KMS-11 (cell line): ENCODE results near the gene BEGAIN.

ENCODE experiments used
- H2AFZ ChIP-seq: fragments of 200-600 bp; sonication (generic); 2 replicates; pipeline ENCODE4 v1.6.1; 2016; ENCODE audit warnings: antibody characterized with exemption, mixed run types, low read depth
- H3K27ac ChIP-seq: fragments of 200-600 bp; sonication (generic); 2 replicates; pipeline ENCODE4 v1.6.1; 2016; ENCODE audit warnings: mild to moderate bottlenecking, mixed run types
- H3K27me3 ChIP-seq: fragments of 200-600 bp; sonication (generic); 2 replicates; pipeline ENCODE4 v1.6.1; 2017; ENCODE audit warnings: mild to moderate bottlenecking, low read depth, mixed run types, moderate library complexity; ENCODE audit not compliant: insufficient read depth
- H3K36me3 ChIP-seq: fragments of 200-600 bp; sonication (generic); 2 replicates; pipeline ENCODE4 v1.6.1; 2017; ENCODE audit warnings: mild to moderate bottlenecking, mixed run types; ENCODE audit not compliant: insufficient read depth
- H3K4me1 ChIP-seq: fragments of 200-600 bp; sonication (generic); 2 replicates; pipeline ENCODE4 v1.6.1; 2016; ENCODE audit warnings: mild to moderate bottlenecking, low read depth, mixed run types; ENCODE audit not compliant: poor library complexity, severe bottlenecking
- H3K4me2 ChIP-seq: fragments of 200-600 bp; sonication (generic); 2 replicates; pipeline ENCODE4 v1.7.0; 2016; ENCODE audit warnings: mild to moderate bottlenecking, mixed run types
- H3K4me3 ChIP-seq: fragments of 200-600 bp; sonication (generic); IDR thresholded peaks from 2 replicates; pipeline ENCODE4 v1.6.1; 2017; ENCODE audit warnings: low read depth, low read length, mixed read lengths; ENCODE audit not compliant: insufficient read depth
- H3K79me2 ChIP-seq: fragments of 200-600 bp; sonication (generic); 2 replicates; pipeline ENCODE4 v1.6.1; 2016; ENCODE audit warnings: low read depth, mixed run types; ENCODE audit not compliant: insufficient read depth
- H3K9ac ChIP-seq: fragments of 200-600 bp; sonication (generic); 2 replicates; pipeline ENCODE4 v1.6.1; 2016; ENCODE audit warnings: mild to moderate bottlenecking, mixed run types
- H4K20me1 ChIP-seq: fragments of 200-600 bp; sonication (generic); 2 replicates; pipeline ENCODE4 v1.6.1; 2016; ENCODE audit warnings: mild to moderate bottlenecking, mixed run types; ENCODE audit not compliant: insufficient read depth
- CTCF ChIP-seq: fragments of 200-600 bp; sonication (generic); conservative IDR thresholded peaks from 2 replicates; pipeline ENCODE4 v1.6.1; 2017; ENCODE audit warnings: low read depth, mild to moderate bottlenecking, antibody characterized with exemption, low read length, moderate library complexity, mixed read lengths

BEGAIN gene

DNA sequence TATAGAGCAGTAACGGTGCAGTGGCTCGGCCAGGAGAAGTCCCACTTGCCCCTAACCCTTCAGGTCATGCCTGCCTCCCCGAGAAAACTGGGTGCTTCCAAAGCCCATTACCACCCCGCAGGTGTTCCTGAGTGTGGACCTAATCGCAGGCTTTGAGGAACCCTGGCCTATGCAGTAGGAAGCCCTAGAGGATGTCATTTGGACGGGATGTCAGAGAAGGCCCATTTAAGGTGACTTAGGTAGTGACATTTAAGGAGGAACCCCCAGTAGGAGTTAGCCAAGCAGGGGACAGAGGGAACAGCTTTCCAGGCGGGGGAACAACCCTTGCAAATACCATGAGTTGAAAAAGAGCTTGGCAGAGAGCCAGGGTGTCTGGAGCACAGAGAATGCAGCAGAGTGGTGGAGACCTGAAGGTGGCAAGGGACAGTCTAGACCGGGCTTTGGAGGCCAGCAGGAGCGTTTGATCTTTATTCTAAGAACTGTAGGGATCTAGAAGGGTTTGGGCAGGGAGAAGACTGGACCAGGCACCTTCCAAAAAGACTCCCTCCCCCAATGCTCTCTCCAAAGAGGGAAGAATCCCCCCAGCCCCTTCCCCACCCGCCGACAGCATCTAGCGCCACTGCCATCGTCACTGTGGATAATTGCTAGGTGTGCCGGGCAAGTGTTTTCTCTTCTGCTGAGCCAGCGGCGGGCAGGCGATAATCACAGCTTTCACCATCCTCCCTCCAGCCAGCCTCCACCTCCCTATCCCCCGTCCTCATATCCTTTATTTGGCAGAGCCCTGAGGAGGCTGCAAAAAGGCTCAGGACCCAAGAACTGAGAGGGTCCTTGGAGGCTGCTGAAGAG, 33.3 kb upstream of the BEGAIN start:
- H3K36me3 ChIP-seq: no peaks in the 10 kb centered on the region
- H3K27me3 ChIP-seq: peaks cover 68% of the 10 kb centered on the region
- no peak overlapping the region for H3K4me2 ChIP-seq
- TF ChIP-seq CTCF: no peak
- H3K27ac ChIP-seq: no peak overlapping the region
- no peaks in the 10 kb centered on the region for H3K79me2 ChIP-seq
- no peak overlapping the region for H3K4me3 ChIP-seq
- H2AFZ ChIP-seq: no peak overlapping the region
- H3K9ac ChIP-seq: no peak overlapping the region
- H4K20me1 ChIP-seq: no peaks in the 10 kb centered on the region
- H3K4me1 ChIP-seq: no peaks in the 10 kb centered on the region

DNA sequence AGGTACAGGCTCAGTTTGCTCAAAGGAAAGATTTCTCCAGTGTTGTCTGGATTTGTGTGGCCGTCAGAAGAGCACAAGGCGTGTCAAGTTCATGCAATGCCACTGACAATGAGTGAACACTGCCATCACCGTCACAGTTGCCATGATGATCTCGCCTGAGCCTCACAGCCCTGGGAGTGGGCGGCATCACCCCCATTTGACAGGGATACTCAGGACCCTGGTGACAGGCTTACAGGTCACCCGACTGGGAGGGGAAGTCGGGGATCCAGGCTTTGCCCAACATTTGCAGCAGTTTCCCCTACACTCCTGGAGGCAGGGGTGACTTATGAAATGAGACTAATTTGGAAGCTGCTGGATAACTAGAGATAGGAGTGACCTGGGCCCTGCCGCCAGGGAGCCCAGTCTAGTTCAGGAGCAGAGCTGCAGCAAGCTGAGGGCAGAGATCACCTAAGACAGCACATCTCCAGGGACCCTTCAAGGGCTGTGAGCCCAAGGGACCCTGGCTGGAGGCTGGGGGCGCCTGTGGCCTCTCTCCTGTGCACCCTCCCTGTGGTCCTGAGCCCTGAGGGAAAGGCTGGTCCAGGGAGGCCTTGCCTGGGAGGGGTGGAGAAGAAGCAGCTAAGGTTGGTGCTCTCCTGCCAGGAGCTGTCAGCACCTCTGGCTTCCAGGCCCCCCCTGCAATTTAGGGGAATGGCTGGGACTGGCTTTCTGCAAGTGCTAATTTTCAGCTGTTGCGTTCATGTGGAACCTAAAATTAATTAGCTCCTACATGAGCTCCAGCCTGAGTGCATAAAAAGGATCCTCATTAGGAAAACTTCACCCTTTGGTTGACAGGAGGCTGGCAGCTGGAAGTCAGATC, 32.4 kb upstream of the BEGAIN start:
- Histone ChIP-seq H3K4me2 (no peak overlapping the region), H3K36me3 (no peaks in the 10 kb centered on the region), H3K79me2 (no peaks in the 10 kb centered on the region), H3K27ac (no peak overlapping the region), H2AFZ (no peak overlapping the region), H3K27me3 (peaks cover 71% of the 10 kb centered on the region), H4K20me1 (no peaks in the 10 kb centered on the region), H3K4me1 (no peaks in the 10 kb centered on the region), H3K4me3 (no peak overlapping the region), H3K9ac (no peak overlapping the region)
- no peak for TF ChIP-seq CTCF

DNA sequence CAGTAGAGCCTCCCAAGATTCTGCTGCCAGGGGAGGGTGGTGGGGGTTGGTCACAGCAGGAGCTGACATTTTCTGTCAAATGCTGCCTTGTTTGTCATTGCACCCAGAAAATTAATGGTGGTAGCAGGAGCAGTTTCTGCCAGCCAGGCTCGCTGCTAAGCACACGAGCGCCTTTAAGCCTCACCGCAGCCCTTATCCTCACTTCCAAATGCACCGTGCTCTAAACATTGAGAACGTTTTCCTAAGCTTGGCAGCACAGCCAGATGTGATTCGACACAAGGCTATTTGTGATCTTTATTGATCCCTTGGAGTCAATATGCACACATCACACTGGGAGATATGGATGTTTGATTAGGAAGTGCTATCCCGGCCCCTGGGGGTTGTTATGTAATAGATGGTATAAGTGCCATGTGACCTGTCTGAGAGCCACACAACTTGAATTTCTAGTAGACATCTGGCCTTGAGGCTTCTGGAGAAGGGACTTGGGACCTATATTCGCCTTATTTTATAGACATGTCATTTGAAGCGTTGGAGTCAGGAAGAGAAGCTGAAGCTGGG, 31.6 kb upstream of the BEGAIN start:
- Histone ChIP-seq H3K36me3 (no peaks in the 10 kb centered on the region), H3K9ac (no peak overlapping the region), H3K4me3 (no peak overlapping the region), H3K27ac (no peak overlapping the region), H3K4me1 (no peaks in the 10 kb centered on the region), H4K20me1 (no peaks in the 10 kb centered on the region), H3K79me2 (no peaks in the 10 kb centered on the region), H3K27me3 (peaks cover 69% of the 10 kb centered on the region), H3K4me2 (no peak overlapping the region), H2AFZ (no peak overlapping the region)
- TF ChIP-seq CTCF: no peak

DNA sequence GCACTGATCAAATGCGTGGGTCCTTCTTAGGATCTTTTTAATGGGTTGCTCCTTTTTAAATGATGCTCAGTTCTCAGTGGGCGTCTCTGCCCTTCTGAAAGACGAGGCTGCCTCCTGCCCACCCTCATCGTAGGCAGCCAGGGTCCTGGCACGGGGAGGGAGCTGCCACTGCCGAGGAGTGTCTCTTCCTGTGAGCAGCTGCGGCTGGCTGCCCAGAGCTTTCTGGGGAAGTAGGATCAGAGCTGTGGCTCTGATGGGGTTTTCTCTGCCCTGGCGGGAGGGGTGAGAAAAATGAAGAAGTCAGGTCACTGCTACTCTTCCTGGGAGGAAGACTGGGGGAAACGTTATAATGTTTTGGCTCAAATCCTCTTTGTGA, 31.1 kb upstream of the BEGAIN start:
- no peak overlapping the region for H3K27ac ChIP-seq
- H3K79me2 ChIP-seq: no peaks in the 10 kb centered on the region
- H3K4me1 ChIP-seq: no peaks in the 10 kb centered on the region
- no peaks in the 10 kb centered on the region for H4K20me1 ChIP-seq
- no peak overlapping the region for H3K9ac ChIP-seq
- no peaks in the 10 kb centered on the region for H3K36me3 ChIP-seq
- H3K4me3 ChIP-seq: no peak overlapping the region
- no peak overlapping the region for H2AFZ ChIP-seq
- TF ChIP-seq CTCF: no peak
- H3K4me2 ChIP-seq: no peak overlapping the region
- peaks cover 73% of the 10 kb centered on the region for H3K27me3 ChIP-seq
